Measurements from ENCODE around the gene SH2D3A. TPM values are rescaled to one million over a fixed set of nuclear protein-coding genes. Genes with fewer than 3 reads are reported as not detected.

Gene SH2D3A
- polyA plus RNA-seq, 3 donors, result 0.11 TPM; not detected in 2

DNA sequence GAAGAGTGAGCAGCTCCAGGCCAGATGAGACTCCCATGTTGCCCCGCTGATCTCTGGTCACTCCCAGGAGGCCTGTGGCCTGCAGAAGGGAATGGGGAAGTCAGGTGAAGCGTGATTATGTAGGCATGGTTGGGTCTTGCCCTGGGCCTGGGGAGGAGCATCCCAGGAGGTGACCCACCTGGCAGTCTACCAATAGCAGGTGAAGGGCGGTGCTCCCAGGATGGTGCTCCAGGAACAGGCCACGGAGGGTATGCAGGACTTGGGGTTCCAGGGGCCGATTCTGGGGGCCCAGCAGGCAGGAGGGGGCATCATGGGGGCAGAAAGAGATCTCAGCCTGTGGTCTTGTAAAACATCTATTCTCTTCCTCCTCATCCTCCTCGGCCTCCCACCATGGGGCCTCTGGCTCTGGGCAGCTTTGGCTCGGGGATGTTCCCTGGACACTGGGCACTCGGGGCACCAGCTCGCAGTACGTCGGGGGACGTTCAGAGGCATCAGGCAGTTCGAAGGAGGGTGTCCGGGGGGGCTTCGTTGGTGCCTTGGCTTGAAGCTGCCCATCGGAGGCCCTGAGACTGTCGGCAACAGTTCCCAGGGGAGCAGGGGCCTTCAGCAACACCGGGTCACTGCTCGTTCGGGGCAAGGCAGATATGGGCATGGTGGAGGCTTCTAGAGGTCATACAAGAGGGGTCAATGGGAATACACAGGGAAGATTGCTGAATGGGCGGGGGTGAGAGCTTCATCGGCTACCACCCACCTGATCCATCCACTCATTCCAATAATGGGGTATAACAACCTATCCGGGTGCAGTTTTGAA lies 12.4 kb downstream of the SH2D3A start:
- H4K20me1 ChIP-seq (ENCODE audit: insufficient read depth, low read length), result no peaks in the 10 kb centered on the region
- no peaks in the 10 kb centered on the region for H3K9me3 ChIP-seq (replicated peaks in 1 of 2; ENCODE audit: control insufficient read depth in 1 of 2, insufficient read depth in 1 of 2, low read length in 2 of 2)
- H3K4me3 ChIP-seq (replicated peaks in 1 of 3; ENCODE audit: low read depth in 2 of 3, low read length in 3 of 3), result no peak overlapping the region
- 94% methylated on average over 10 of the region's 23 CpGs for WGBS (ENCODE audit: insufficient coverage)
- H3K4me3 Mint-ChIP-seq, result no peak overlapping the region
- no peak overlapping the region for H3K4me2 ChIP-seq (replicated peaks; ENCODE audit: extremely low read depth, low read length, poor library complexity, severe bottlenecking)
- no peaks in the 10 kb centered on the region for H3K27me3 ChIP-seq (ENCODE audit: control insufficient read depth in 2 of 2, insufficient read depth in 2 of 2, low read length in 2 of 2)
- no peaks in the 10 kb centered on the region for H3K79me2 ChIP-seq (ENCODE audit: insufficient read depth, low read length)
- no peaks in the 10 kb centered on the region for H3K9me3 Mint-ChIP-seq
- peak overlapping the region in 2 of 7 donors; percentile 10 to 20 for H3K27ac Mint-ChIP-seq
- no peak for DNase-seq
- H3K36me3 Mint-ChIP-seq, result no peaks in the 10 kb centered on the region
- intact Hi-C loops (cut with micrococcal nuclease), result no loop called here
- H3K36me3 ChIP-seq (replicated peaks in 1 of 2; ENCODE audit: control insufficient read depth in 1 of 2, insufficient read depth in 2 of 2, low read length in 2 of 2), result no peaks in the 10 kb centered on the region
- peaks cover 13 to 19% of the 10 kb centered on the region in 2 donors for H3K4me1 ChIP-seq (ENCODE audit: control insufficient read depth in 1 of 2, insufficient read depth in 2 of 2, low read length in 2 of 2)
- peaks cover 13% of the 10 kb centered on the region for H3K4me1 Mint-ChIP-seq
- H3K27me3 Mint-ChIP-seq (ENCODE audit: low read depth in 3 of 3), result peaks cover 1 to 11% (median 9%) of the 10 kb centered on the region in 3 donors
- no peak overlapping the region for H3K9ac ChIP-seq (ENCODE audit: insufficient read depth, low read length, poor library complexity, severe bottlenecking)
- TF ChIP-seq, protein P1, sequence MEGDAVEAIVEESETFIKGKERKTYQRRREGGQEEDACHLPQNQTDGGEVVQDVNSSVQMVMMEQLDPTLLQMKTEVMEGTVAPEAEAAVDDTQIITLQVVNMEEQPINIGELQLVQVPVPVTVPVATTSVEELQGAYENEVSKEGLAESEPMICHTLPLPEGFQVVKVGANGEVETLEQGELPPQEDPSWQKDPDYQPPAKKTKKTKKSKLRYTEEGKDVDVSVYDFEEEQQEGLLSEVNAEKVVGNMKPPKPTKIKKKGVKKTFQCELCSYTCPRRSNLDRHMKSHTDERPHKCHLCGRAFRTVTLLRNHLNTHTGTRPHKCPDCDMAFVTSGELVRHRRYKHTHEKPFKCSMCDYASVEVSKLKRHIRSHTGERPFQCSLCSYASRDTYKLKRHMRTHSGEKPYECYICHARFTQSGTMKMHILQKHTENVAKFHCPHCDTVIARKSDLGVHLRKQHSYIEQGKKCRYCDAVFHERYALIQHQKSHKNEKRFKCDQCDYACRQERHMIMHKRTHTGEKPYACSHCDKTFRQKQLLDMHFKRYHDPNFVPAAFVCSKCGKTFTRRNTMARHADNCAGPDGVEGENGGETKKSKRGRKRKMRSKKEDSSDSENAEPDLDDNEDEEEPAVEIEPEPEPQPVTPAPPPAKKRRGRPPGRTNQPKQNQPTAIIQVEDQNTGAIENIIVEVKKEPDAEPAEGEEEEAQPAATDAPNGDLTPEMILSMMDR (IDR thresholded peaks at IDR 0.05), result no peak
- no peak overlapping the region for H2AFZ ChIP-seq (ENCODE audit: insufficient read depth, low read depth, low read length, poor library complexity, severe bottlenecking)
- no peak overlapping the region for H3K27ac ChIP-seq (ENCODE audit: low read depth in 1 of 2, low read length in 2 of 2)

DNA sequence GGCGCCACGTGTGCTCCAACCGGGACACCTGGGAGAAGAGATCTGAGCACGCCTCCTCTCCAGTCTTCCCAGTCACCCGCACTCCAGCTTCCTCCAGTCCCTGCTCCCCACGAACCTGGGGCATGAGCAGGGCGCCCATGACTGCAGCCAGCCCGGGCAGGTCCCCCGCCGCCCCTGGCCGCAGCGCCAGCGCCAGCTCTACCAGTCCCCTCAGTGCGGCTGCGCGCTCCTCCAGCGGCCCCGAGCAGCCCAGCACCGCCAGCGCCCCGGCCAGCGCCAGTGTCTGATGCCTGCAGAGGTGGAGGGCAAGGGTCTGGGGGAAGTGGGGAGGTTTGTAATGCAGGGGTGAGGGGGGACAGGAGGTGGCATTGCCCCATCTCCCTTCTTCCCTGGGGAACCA lies 13.1 kb downstream of the SH2D3A start:
- Mint-ChIP-seq H3K27ac (no peak overlapping the region), H3K36me3 (no peaks in the 10 kb centered on the region), H3K4me1 (peaks cover 13% of the 10 kb centered on the region), H3K4me3 (no peak overlapping the region), H3K9me3 (no peaks in the 10 kb centered on the region), H3K27me3 (ENCODE audit: low read depth in 3 of 3) (peaks cover 2 to 14% (median 11%) of the 10 kb centered on the region in 3 donors)
- no peaks in the 10 kb centered on the region for H3K9me3 ChIP-seq (replicated peaks in 1 of 2; ENCODE audit: control insufficient read depth in 1 of 2, insufficient read depth in 1 of 2, low read length in 2 of 2)
- no peak overlapping the region for H3K9ac ChIP-seq (ENCODE audit: insufficient read depth, low read length, poor library complexity, severe bottlenecking)
- peak overlapping the region; percentile 78 for H3K4me2 ChIP-seq (replicated peaks; ENCODE audit: extremely low read depth, low read length, poor library complexity, severe bottlenecking)
- TF ChIP-seq, protein P1 (IDR thresholded peaks at IDR 0.05), result no peak
- H3K27ac ChIP-seq (ENCODE audit: low read depth in 1 of 2, low read length in 2 of 2), result peak overlapping the region in 1 of 2 donors; percentile 73
- no peaks in the 10 kb centered on the region for H3K27me3 ChIP-seq (ENCODE audit: control insufficient read depth in 2 of 2, insufficient read depth in 2 of 2, low read length in 2 of 2)
- 97% methylated on average over 21 of the region's 22 CpGs for WGBS (ENCODE audit: insufficient coverage)
- DNase-seq, result no peak
- H3K4me3 ChIP-seq (replicated peaks in 1 of 3; ENCODE audit: low read depth in 2 of 3, low read length in 3 of 3), result peak overlapping the region in 1 of 3 experiments; percentile 35
- H3K36me3 ChIP-seq (replicated peaks in 1 of 2; ENCODE audit: control insufficient read depth in 1 of 2, insufficient read depth in 2 of 2, low read length in 2 of 2), result no peaks in the 10 kb centered on the region
- H3K79me2 ChIP-seq (ENCODE audit: insufficient read depth, low read length), result no peaks in the 10 kb centered on the region
- intact Hi-C loops (cut with micrococcal nuclease), result no loop called here
- H3K4me1 ChIP-seq (ENCODE audit: control insufficient read depth in 1 of 2, insufficient read depth in 2 of 2, low read length in 2 of 2), result peaks cover 13 to 19% of the 10 kb centered on the region in 2 donors
- H4K20me1 ChIP-seq (ENCODE audit: insufficient read depth, low read length), result no peaks in the 10 kb centered on the region
- peak overlapping the region; percentile 75 for H2AFZ ChIP-seq (ENCODE audit: insufficient read depth, low read depth, low read length, poor library complexity, severe bottlenecking)

Measured in CD14-positive monocyte (primary cell).